Stimulated activated naive CD4-positive, alpha-beta T cell (primary cell): Measurements from ENCODE around the gene RPS15.
"Not testable (repeated sequence)": the region's sequence is repeated elsewhere in the genome, so short reads cannot be mapped to it uniquely, and the experiment has no call there.

ENCODE experiments used
- DNase-seq, 6 experiments: peaks; one replicate each; lab custom pipeline; 2025; lab: John Stamatoyannopoulos, UW

The RPS15 gene

DNA sequence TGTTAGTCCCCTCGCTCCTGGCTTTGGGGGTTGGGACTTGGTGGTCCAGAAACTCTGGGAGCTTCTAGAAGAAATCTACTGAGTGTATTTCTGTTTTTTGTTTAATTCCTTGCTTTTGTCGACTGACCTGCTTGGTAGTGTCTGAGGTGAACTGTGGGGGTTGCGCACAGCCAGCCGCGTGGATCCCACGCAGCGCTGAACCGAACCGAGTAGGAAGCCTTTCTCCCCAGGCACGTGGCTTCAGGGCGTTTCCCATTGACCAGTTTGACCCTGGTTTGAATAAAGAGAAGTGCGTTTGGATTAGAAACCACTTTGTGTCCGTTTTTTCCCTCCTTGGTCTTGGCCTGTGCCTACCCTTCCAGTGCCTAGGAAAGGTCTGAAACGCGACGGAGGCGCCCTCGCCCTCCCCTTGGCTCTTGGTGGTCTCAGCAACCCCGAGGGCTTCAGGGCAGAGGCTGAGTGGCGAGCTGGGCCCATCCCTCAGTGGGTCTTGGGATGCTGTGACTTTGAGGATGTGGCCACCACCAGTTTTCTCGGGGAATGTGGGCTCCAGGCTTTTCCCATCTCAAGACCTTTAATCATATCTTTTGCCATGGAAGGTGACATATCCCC is 2.7 kb upstream of the RPS15 start:
- no peak for DNase-seq

DNA sequence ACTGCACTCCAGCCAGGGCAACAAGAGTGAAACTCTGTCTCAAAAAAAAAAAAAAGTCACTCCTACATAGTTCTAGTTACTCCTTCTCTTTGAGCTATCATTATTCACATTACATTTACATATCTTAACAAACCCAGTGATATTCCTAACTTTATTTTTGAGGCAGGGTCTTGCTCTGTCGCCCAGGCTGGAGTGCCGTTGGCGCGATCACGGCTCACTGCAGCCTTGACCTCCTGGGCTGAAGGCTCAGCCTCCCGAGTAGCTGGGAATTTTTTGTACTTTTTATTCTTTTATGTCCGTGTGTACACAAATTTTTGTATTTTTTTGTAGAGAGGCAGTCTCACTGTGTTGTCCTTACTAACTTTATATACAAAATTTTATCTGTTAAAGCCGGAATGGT is 587 bp upstream of the RPS15 start:
- DNase-seq: no peak

DNA sequence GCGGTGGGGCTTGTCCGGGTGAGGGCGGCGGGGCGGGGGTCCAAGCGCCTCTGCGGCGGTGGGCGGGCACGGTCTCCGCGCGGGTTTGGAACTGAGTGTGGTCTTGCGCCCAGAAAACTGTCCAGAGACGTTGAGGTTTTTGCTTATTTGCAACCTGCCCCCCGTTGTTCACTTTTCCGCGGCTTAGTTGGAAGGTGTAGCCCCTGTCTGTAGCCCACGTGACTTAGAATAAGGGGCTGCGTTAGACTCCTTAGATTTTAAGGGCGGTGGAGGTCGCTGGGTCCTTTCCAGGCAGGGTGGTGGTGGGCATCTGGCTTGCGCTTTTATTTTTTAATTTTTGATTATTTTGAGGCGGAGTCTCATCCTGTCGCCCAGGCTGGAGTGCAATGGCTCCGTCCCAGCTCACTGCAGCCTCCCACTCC is 748 bp downstream of the RPS15 start:
- no peak for DNase-seq

DNA sequence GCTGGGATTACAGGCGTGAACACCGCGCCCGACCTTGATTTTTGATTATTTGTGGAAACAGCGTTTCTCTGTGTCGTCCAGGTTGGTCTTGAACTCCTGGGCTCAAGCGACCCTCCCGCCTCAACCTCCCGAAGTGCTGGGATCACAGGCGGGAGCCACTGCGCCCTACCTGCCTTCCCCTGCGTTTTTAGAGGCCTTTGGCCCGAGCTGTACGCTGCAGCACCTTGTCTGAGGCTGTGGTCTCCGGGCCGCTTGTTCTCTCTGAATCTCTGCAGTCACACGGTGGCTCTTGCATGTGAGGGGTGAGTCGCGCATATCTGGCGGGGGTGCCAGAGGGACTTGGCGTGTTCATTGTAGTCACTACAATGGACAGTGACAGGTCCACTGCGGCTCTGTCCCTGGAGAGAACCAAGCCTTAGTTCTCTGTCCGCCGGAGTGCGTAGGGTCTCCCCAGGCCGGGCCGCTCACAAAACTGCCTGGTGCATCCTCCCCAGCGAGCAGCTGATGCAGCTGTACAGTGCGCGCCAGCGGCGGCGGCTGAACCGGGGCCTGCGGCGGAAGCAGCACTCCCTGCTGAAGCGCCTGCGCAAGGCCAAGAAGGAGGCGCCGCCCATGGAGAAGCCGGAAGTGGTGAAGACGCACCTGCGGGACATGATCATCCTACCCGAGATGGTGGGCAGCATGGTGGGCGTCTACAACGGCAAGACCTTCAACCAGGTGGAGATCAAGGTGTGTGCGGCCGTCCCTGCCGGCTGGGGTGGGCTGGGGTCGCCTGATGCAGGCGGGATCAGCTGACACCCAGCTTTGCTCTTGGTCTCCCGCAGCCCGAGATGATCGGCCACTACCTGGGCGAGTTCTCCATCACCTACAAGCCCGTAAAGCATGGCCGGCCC is 1.6 kb downstream of the RPS15 start:
- DNase-seq: not testable (repeated sequence)

DNA sequence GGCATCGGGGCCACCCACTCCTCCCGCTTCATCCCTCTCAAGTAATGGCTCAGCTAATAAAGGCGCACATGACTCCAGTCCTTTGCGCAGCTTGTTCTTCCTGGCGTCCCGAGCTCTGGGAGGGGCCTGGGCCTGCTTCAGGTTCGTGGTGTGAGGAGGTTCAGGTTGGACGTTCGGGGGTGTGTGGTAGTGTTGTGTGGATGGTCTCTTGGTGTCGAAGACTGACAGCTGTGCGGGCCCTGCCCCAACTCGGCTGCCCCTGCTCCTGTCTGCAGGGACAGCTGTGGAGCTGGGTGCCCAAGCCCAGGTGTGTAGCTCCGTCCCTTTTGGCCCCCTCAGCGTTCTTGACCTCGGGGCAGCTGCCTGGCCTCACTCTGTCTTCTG is 2.2 kb downstream of the RPS15 start:
- no peak for DNase-seq

DNA sequence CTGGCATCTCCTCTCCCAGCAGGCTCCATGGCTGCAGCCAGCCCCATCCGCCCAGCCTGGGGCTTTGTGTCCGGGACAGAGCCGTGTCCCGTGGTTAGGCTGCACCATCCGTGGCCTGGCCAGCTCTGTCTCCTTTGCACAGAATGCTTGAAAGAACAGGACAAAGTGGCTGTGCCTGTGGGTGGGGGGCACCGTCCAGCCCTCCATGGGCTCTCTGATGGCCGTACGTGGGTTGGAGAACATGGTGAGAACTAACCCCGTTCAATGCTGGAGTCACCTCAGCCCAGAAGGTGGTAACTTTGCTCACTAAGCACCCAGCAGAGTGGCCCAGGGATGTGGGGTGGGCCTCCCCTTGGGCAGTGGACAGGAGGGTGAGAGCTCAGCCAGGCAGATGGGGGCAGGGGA is 2.8 kb downstream of the RPS15 start:
- DNase-seq: no peak

DNA sequence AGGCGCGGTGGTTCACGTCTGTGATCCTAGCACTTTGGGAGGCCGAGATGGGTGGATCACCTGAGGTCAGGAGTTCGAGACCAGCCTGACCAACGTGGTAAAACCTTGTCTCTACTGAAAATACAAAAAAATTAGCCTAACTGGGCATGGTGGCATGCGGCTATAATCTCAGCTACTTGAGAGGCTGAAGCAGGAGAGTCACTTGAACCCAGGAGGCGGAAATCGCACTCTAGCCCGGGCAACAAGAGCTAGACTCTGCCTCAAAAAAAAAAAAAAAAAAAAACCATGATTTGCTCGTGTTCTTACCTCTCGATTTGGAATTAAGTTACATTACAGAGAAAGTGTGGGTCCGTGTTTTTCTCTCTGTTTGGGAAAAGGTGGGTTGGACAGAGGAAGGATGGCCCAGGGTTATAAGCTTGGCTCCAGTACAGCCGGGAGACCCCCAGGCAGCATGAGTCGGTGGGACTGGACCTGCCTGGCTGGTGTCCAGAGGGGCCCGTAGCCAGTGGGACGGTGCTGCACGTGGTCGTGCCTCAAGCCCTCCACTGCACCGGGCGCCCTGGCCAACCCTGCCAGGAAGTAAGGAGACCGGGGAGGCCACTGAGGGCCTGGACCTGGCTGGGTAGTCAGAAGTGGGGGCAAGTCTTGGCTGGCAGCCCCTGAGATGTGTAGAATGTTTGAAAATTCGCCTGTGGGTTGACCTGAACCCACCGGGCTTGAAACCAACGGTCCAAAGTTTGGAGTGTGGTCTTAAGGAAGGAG is 3.7 kb downstream of the RPS15 start:
- DNase-seq: no peak

DNA sequence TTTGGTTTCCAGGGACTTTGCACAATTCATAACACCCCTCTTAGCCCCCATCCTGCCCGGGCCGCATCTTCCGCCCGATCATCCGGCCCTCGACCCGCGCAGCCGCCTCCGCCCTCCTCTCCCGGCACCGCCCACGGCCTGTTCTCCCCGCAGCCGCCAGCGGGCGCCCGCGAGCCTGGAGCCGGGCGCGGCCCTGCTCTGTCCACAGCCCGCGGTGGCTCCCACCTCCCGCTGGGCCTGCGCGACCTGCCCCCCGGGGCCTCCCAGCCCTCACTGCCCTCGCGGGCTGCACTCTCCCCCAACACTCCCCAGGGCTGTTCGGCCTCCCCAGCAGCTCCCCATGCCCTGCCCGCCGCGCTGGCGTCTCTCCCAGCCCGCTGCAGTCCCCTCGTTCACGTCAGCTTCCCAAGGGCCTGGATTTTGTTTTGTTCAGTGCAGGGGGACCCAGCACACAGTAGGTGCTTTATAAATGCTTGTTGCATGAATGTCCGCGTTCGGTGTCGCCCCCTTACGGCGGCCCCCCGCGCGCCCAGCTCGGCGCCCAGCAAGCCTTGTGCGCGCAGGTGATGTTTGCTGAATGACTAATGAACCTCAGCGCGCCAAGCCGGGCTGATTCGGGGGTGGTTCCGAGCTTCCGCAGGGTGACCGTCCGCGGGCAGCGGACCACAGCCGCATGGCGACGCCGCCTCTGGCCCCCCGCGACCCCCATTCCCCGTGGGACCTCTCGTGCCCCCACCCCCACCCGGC is 7.2 kb downstream of the RPS15 start:
- DNase-seq: peak; percentile 36 to 75 (median 60)

DNA sequence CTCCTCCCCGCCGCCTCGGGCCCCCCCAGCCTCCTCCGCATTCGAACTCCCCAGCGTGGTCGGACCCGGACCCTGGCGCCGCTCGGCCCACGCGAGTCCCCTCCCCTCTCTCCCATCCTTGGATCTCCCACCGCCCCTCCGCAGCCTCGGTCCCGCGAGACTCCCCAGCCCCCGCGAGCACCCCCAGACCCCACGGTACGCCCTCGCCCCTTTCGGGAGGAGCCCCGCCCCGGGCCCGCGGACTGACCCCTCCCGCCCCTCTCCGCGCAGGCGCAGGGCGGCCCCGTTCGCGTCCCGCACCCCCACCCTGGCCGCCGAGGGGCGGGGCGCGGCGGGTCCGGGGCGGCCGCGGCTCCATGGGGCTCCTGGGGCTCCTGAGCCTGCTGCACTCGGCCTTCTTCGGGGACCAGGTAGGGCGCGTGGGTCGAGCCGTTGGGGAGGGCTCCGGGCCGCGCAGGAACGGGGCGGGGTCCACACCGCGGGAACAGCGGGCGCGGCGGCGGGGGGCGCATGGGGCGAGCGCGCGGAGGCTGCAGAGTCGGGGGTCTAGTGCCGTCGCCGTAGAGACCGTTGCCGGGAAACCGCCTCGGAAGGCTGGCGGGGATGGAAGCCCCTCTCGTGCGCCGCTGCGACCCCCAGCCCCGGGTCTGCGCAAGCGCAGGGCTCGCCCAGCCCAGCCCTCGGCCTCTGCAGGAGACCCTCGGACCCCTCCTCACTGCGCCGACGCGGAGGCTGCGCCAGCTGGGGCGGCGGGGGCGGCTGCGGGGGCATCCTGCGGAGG is 7.9 kb downstream of the RPS15 start:
- no peak for DNase-seq

DNA sequence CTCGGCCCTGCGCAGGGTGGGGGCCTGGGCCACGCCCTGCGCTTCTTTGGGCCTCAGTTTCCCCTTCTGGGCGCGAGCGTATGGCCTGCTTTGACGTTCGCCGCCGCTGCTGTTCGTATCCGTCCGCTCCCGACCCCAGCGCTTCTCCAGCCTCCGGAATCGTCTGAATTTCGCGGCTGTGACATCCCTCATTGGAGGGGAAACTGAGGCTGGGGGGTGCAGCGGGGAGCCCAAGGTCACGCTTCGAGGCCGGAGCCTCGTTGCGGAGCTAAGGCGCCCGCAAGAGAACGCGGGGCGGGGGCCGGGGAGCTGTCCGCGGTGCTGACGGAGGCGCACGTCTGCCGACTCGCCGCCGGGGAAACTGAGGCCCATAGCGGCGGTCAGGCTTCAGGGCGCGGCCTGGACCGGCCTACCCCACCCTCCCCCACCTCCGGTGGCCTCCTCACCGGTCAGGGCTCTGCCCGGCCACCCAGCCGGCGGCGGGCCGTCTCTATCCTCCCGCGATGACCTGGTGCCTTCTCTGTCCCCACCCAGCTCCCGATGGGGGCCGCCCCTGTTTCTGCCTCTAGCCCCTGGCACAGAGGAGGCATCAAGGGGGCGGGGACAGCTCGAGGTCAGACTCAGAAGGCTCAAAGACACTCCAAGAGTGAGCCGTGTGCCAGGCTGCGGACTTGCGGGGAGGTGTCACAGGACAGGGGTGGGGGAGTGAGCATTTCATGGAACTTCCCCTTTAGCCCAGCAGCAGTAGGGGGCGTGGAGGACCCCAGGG is 8.7 kb downstream of the RPS15 start:
- DNase-seq: peak in 3 of 6 experiments; percentile 14 to 48 (median 18)

DNA sequence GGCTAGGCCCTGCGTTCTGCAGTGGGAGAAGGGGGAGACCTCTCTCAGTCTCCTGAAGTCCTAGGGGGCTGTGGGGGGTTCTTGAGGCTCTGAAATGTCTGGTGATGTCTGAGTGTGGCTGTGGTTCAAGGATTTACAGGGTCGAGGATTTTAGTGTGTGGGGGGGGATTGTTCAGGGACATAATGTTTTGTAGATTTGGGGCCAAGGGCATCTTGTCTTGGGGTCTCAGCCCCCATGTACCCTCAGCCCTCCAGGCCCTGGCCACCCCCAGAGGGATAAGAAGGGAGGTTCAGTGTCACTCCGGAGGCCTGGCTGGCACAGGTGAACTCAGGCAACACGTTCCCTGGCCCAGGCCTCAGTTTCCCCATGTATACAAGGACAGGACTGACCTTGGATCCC is 9.3 kb downstream of the RPS15 start:
- no peak for DNase-seq

DNA sequence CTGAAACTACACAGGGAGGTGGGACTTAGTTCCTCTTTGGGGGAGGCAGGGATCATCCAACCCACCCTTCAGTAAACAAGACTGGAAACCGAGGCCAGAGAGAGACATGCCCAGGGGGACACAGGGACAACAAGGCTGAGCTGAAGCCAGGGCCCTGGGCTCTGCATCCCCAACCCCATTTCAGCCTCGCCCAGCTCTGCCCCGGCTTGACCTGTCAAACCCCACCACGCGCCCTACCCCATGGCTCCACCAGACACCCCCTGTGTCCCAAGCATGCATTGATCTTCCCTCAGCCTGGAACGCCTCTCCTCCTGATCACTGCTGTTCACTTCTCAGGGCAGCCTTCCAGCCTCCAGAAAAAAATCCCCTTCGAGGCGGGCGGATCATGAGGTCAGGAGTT is 9.7 kb downstream of the RPS15 start:
- DNase-seq: no peak

DNA sequence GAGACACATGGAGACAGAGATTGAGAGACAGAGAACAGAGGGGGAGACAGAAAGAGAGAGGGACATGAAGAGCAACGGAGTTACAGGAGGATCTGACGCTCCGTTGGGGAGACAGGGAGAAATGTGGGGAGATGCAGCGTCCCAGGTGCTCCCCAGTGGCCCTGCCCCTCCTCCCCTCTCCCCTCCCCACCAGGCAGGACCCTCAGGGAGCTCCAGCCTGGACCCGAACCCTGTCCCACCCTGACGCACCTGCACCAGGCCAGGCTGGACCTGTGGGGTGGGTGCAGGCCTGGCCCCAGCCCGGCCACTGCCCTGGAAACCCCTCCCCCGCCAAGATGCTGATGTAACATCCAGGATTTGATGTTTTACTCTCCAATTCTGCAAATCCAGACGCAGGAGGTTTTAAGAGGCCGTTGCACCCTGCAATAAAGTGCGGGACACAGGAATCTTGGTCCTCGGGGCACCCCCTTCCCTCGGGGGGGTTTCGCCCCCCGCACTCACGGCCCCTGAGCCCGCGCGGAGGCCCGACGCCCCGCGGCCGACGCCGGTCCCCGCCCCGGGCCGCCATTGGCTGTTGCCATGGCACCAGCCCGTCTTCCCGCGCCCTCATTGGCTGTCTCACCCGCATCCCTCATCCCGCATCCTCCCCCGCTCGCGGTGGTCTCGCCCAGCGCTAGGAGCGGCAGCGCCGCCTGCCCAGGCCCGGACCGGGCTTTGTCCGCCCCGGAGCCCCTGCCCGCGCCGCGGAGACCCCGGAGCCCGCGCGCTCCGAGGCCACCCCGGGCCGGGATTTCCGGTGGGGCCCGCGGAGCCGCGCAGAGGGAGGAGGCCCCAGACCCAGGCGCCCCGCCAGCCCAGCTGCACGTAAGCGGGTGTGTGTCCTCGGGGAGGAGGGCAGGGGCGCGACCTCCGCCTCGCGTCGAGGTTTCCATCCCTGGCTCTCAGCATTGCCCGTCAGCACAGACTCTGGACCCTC is 11.6 kb downstream of the RPS15 start, which contains the start of gene APC2:
Gene APC2, plus strand, starts transcription at position 655 of the 976 bp plus-strand sequence. CDS start 2,881 bp downstream, outside the sequence.
- peak in 1 of 6 experiments; percentile 27 for DNase-seq

DNA sequence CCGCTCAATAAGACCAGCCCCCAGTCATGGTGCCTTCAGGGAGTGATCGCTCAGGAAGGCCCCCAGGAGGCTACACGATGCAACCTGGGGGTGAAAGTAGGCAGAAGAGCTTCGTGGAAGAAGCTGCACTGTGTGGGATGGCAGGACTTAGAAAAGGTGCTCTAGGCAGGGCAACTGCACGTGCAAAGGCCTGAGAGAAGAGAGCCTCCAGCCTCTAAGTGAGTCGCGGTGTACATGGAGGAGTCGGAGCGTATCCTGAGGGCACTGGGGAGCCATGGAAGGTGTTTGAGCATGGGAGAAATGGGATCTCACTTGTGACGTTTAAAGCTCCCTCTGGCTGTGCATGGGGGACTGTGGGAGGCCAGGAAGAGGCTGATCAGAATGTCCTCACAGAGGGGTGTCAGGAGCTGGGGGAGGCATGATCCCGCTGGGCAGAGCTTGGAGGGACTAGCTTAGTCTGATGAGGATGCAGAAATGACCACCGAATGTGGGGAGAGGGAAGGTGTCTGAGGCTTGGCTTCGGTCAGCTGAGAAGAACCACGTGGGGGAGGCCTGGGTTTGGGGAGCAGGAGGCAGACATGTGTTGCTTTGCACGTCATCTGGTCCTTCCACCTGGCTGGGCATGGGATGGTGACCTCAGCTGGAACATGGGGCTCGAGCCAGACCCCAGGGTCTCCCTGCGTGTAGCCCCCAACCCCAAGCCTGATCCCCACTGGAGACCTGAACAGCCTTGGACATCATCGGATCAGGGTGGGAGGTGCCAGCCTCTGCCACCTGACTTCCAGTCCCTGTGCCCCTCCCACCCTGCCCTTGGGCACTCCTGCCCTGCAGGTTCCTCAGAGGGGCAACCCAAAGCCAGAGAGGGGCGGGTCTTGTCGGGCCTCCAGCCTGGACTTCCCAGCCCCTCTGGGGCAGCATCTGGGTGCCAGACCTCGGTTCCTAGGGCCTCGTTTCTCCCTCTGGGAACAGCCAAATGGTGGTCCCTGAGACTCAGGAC is 12.8 kb downstream of the RPS15 start:
- DNase-seq: no peak

DNA sequence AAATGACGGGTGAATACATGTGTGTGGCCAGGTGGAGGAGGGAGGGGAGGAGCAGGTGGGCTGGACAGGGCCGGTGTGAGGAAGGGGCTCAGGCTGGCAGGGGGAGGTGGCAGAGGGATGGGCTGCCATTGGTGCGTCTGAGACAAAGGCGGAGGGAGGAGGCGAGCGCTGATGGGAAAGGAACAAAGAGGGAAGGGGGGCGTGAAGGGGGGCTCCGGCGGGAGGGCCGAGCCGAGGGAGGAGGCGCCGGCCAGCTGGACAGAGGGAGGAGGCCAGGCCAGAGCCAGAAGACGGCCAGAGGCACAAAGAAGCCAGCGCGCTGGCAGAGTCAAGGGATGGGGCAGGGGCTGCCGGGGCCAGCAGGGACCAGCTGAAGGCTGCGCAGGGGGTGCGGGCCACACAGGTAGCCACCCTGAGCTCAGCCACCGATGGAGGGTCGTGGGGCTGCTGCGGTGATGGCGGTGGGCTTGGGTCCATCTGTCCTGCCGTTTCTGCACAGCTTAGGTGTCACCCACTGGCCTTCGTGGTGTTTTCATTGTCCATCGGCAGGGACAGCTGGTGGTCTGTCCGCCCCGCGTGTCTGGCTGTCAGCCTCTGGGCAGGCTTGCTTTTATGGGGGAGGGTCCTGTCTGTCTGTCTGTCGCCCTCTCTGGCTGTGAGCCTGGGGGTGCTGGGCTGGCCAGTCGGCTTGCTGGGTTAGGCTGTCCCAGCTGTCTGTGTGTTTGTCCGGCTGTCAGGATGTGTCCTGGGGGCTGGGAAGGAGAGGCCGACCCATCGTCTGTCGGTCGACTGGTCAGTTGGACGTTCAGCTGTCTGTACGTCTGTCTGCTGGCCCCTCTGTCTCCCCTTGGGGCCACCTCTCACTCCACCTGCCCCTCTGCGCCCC is 14.0 kb downstream of the RPS15 start:
- DNase-seq: no peak

DNA sequence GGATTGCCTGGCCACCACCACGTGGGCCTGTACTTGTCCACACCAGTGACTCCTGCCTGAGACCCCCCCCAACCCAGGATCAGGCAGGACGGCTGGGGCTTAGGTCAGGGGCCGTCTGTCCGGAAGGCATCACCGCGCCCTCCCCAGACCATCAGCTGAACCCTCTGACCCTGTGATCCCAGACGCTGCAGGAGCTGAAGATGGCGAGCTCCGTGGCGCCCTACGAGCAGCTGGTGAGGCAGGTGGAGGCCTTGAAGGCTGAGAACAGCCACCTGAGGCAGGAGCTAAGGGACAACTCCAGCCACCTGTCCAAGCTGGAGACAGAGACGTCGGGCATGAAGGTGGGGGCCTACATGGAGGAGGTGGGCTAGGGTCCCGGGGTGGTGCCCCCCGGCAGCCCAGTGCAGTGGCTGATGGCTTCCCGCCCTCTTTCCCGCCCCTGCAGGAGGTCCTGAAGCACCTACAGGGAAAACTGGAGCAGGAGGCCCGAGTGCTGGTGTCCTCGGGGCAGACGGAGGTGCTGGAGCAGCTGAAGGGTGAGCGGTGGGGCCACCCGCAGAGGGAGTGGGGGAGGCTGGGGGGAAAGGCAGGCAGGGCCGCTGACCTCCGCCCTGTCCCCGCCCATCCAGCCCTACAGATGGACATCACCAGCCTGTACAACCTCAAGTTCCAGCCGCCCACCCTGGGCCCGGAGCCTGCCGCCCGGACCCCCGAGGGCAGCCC is 14.8 kb downstream of the RPS15 start:
- DNase-seq: no peak
